Neutrophil (primary cell): Measurements from ENCODE around the gene F2RL3.

ENCODE experiments used
- H3K27ac ChIP-seq: fragments of 200-600 bp; sonication (generic); 2 replicates; pipeline ENCODE4 v1.5.1; 2016; ENCODE audit warnings: mild to moderate bottlenecking, moderate library complexity
- H3K27me3 ChIP-seq: fragments of 200-600 bp; sonication (generic); 2 replicates; pipeline ENCODE4 v1.6.0; 2016; ENCODE audit warnings: mild to moderate bottlenecking
- H3K36me3 ChIP-seq: fragments of 200-600 bp; sonication (generic); 2 replicates; pipeline ENCODE4 v1.5.1; 2017
- H3K4me1 ChIP-seq, 2 experiments: fragments of 200-600 bp in 1 of 2; sonication (generic) in 1 of 2; 1 replicate in 1 of 2; 2 replicates in 1 of 2; pipeline versions ENCODE4 v1.5.1 to v1.6.1; 2013 to 2016; ENCODE audit warnings: low read depth in 1 of 2, low read length in 1 of 2, mild to moderate bottlenecking in 1 of 2, moderate library complexity in 1 of 2; ENCODE audit not compliant: control insufficient read depth in 1 of 2, insufficient read depth in 1 of 2
- H3K4me3 ChIP-seq, 2 experiments: fragments of 200-600 bp in 1 of 2; sonication (generic) in 1 of 2; 1 replicate in 1 of 2; 2 replicates in 1 of 2; pipeline ENCODE4 v1.5.1; 2013 to 2016; ENCODE audit warnings: low read depth in 1 of 2, low read length in 1 of 2, mild to moderate bottlenecking in 1 of 2, moderate library complexity in 1 of 2
- H3K9me3 ChIP-seq: fragments of 200-600 bp; sonication (generic); 2 replicates; pipeline ENCODE4 v1.5.1; 2016
- CTCF ChIP-seq: fragments of 200-600 bp; sonication (generic); IDR thresholded peaks from 2 replicates; pipeline ENCODE4 v1.5.1; 2016; ENCODE audit warnings: antibody characterized with exemption

The F2RL3 gene

GRCh38 chr19:16860118-16860517 lies 28.7 kb upstream of the F2RL3 start:
- Histone ChIP-seq H3K4me1 (peaks cover 13 to 16% of the 10 kb centered on the region in 2 experiments), H3K9me3 (no peaks in the 10 kb centered on the region), H3K27ac (no peak overlapping the region), H3K36me3 (peaks cover 67% of the 10 kb centered on the region), H3K27me3 (no peaks in the 10 kb centered on the region), H3K4me3 (no peak overlapping the region)
- no peak for TF ChIP-seq CTCF

- H3K27me3 ChIP-seq = no peaks in the 10 kb centered on the region
- TF ChIP-seq CTCF = no peak
- peaks cover 13 to 16% of the 10 kb centered on the region in 2 experiments for H3K4me1 ChIP-seq
- H3K36me3 ChIP-seq = peaks cover 67% of the 10 kb centered on the region
- H3K27ac ChIP-seq = no peak overlapping the region
- no peak overlapping the region for H3K4me3 ChIP-seq
- no peaks in the 10 kb centered on the region for H3K9me3 ChIP-seq
Measured at GRCh38 chr19:16861011-16861410, 27.8 kb upstream of the F2RL3 start.

- H3K4me3 ChIP-seq = no peak overlapping the region
- no peak overlapping the region for H3K27ac ChIP-seq
- peaks cover 13 to 16% of the 10 kb centered on the region in 2 experiments for H3K4me1 ChIP-seq
- no peaks in the 10 kb centered on the region for H3K27me3 ChIP-seq
- TF ChIP-seq CTCF = no peak
- H3K9me3 ChIP-seq = no peaks in the 10 kb centered on the region
- peaks cover 67% of the 10 kb centered on the region for H3K36me3 ChIP-seq
Measured at GRCh38 chr19:16861834-16862233, 27.0 kb upstream of the F2RL3 start.

- no peaks in the 10 kb centered on the region for H3K27me3 ChIP-seq
- peaks cover 70% of the 10 kb centered on the region for H3K36me3 ChIP-seq
- H3K4me3 ChIP-seq = no peak overlapping the region
- peak overlapping the region; percentile 59 for H3K27ac ChIP-seq
- peaks cover 13 to 16% of the 10 kb centered on the region in 2 experiments for H3K4me1 ChIP-seq
- TF ChIP-seq CTCF = no peak
- no peaks in the 10 kb centered on the region for H3K9me3 ChIP-seq
Measured at GRCh38 chr19:16862826-16863415, 25.9 kb upstream of the F2RL3 start.

GRCh38 chr19:16867211-16867610 lies 21.6 kb upstream of the F2RL3 start:
- peaks cover 99% of the 10 kb centered on the region for H3K36me3 ChIP-seq
- no peak for TF ChIP-seq CTCF

More at GRCh38 chr19:16867211-16867610, 21.6 kb upstream of the F2RL3 start:
- H3K4me1 ChIP-seq = peaks cover 11 to 13% of the 10 kb centered on the region in 2 experiments
- H3K27ac ChIP-seq = no peak overlapping the region
- H3K27me3 ChIP-seq = no peaks in the 10 kb centered on the region
- no peaks in the 10 kb centered on the region for H3K9me3 ChIP-seq
- no peak overlapping the region for H3K4me3 ChIP-seq
